Adrenal gland (tissue), 12 donors: ENCODE data around the gene ZBTB7C. TPM values are rescaled to one million over a fixed set of nuclear protein-coding genes. Genes with fewer than 3 reads are reported as not detected.

ENCODE experiments used
- DNase-seq, 7 donors: peaks; one replicate each; pipeline ENCODE4 v3.0.0-alpha.2; 2019 to 2020
- H3K27ac ChIP-seq, 5 donors: fragments of 200-600 bp; sonication (generic) in 4 of 5; 1 replicate in 3 of 5; 2 replicates in 2 of 5; pipeline versions ENCODE4 v1.5.1 to v1.8.0; 2016 to 2020; ENCODE audit warnings: mild to moderate bottlenecking in 1 of 5
- H3K27me3 ChIP-seq: fragments of 200-600 bp; 2 replicates; pipeline ENCODE4 v1.8.0; 2021
- H3K36me3 ChIP-seq, 2 donors: fragments of 200-600 bp; replicated peaks in 1 of 2; 1 replicate in 1 of 2; 2 replicates in 1 of 2; pipeline versions ENCODE4 v1.5.1 to v1.8.0; 2018 to 2022
- H3K4me1 ChIP-seq, 2 donors: fragments of 200-600 bp; replicated peaks in 1 of 2; 1 replicate in 1 of 2; 2 replicates in 1 of 2; pipeline versions ENCODE4 v1.5.1 to v1.8.0; 2018 to 2021
- H3K4me3 ChIP-seq, 4 donors: fragments of 200-600 bp; sonication (generic) in 3 of 4; one replicate each; pipeline ENCODE4 v1.5.1; 2016 to 2018
- H3K9me3 ChIP-seq, 3 donors: fragments of 200-600 bp; sonication (generic) in 1 of 3; replicated peaks in 1 of 3; 1 replicate in 2 of 3; 2 replicates in 1 of 3; pipeline versions ENCODE4 v1.5.1 to v1.8.0; 2016 to 2021
- POLR2A ChIP-seq, 2 donors: fragments of 450-650 bp; IDR thresholded peaks; one replicate each; pipeline ENCODE4 v1.6.1; 2017; ENCODE audit warnings: antibody characterized with exemption in 2 of 2, mild to moderate bottlenecking in 2 of 2, moderate library complexity in 1 of 2
- WGBS, 4 donors: extraction: QIAGEN DNeasy Blood & Tissue Kit in 2 of 4; methylation state at CpG; one replicate each; pipeline versions ENCODE4 v1.1.5 to v1.1.7; 2013 to 2017; 5-methylcytosine and 5-hydroxymethylcytosine counted together
- intact Hi-C, 2 donors: fragments of 100-400 bp; cut with DNase I; formaldehyde crosslinking; loops; one replicate each; pipeline versions ENCODE4 v1.14.1 to v1.15.0; 2022 to 2023
- polyA plus RNA-seq, 3 donors: library from polyadenylated mRNA; stranded (reverse); fragments of 200-250 nt in 2 of 3; fragments of 350-450 nt in 1 of 3; fragmentation: Illumina TruSeq in 1 of 3; extraction: RNeasy Lipid Tissue Mini Kit (QIAGEN cat#74804) in 1 of 3; gene quantifications; one replicate each; pipeline ENCODE4 v1.2.3, GENCODE V29; 2013 to 2014
- total RNA-seq, 9 donors: library from RNA; depleted of rRNA in 4 of 9; stranded (reverse); fragments of >200 nt in 4 of 9; fragments of 120-200 nt in 1 of 9; fragmentation: NEBNext Ultra II Directional in 1 of 9; extraction: Animal tissue kit (Norgen Biotek cat#: 25700) in 1 of 9; gene quantifications; one replicate each; pipeline versions ENCODE4 v1.1.0 to v1.2.4, GENCODE V29; 2013 to 2023
- TF ChIP-seq, protein P1 (sequence below), 6 experiments: fragments of 450-650 bp in 4 of 6; fragments of 200-600 bp in 2 of 6; sonication (generic) in 1 of 6; IDR thresholded peaks; 1 replicate in 5 of 6; 2 replicates in 1 of 6; pipeline versions ENCODE4 v1.5.1 to v1.8.0; 2016 to 2021; ENCODE audit warnings: antibody characterized with exemption in 6 of 6, mild to moderate bottlenecking in 2 of 6, moderate library complexity in 1 of 6
- donor health status: healthy with polysubstance abuse.
- donor health status: Bipolar disorder and iron deficiency.
- donor health status: DM: yes; HTN: yes; CAD: no.
- donor health status: DM: no; HTN: no; CAD: no.
- donor health status: DM: no; HTN: no; CAD: no.
- donor health status: DM: yes; HTN: yes; CAD: no.

Gene ZBTB7C
- total and polyA plus RNA-seq, 12 donors = 5.2 to 42.8 (median 26.8) TPM

DNA sequence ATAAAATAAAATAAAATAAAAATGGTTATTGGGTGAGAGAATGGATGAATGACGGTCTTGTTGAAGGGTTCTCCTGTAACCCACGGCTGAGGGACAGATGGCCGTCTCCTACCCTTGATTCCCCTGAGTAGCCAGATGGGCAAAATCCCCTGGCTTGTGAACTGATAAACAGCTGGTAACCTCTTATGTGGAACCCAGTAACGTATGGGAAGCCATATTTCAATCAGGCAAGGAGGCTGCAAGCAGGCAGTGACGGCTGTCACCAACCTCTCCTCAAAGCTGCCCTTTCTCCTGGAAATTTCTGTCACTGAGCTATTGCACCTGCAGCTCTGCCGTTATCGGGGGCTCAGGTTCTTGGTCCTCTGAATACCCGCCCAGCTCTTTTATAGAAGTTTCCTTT lies 313.5 kb downstream of the ZBTB7C start:
- 69 to 86% (median 81%) methylated on average over 8 of the region's 8 CpGs for WGBS, 4 donors
- Histone ChIP-seq H3K27ac (no peak overlapping the region), H3K4me1 (no peaks in the 10 kb centered on the region), H3K27me3 (no peaks in the 10 kb centered on the region), H3K36me3 (no peaks in the 10 kb centered on the region), H3K4me3 (no peak overlapping the region), H3K9me3 (no peaks in the 10 kb centered on the region)
- TF ChIP-seq POLR2A (IDR thresholded peaks at IDR 0.05) = no peak
- TF ChIP-seq, protein P1, sequence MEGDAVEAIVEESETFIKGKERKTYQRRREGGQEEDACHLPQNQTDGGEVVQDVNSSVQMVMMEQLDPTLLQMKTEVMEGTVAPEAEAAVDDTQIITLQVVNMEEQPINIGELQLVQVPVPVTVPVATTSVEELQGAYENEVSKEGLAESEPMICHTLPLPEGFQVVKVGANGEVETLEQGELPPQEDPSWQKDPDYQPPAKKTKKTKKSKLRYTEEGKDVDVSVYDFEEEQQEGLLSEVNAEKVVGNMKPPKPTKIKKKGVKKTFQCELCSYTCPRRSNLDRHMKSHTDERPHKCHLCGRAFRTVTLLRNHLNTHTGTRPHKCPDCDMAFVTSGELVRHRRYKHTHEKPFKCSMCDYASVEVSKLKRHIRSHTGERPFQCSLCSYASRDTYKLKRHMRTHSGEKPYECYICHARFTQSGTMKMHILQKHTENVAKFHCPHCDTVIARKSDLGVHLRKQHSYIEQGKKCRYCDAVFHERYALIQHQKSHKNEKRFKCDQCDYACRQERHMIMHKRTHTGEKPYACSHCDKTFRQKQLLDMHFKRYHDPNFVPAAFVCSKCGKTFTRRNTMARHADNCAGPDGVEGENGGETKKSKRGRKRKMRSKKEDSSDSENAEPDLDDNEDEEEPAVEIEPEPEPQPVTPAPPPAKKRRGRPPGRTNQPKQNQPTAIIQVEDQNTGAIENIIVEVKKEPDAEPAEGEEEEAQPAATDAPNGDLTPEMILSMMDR (IDR thresholded peaks at IDR 0.05) = no peak
- intact Hi-C loops = loop anchor here in 1 of 2 donors (10.0 kb wide), 1 partner anchor 329 kb away; no protein-coding TSS in a partner anchor
- DNase-seq = no peak

DNA sequence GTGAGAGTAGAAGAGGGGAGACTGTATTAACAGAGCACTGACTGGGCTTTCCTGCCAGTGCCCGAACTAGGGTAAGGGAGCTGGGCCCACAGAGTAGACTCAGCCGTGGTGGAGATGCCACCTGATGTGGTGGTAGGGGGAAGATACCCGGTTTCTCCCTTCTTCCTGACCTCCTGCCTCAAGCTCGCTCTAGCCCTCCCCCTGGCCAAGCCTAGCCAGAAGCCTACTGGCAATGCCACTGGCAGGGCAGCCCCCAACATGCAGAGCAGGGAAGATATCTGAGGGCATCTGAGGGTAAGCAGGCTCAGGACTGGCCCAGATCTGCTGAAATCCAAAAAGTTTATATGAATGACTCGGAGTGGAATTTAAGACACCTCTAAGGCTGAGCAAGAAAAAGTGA lies 316.1 kb downstream of the ZBTB7C start:
- no peak for DNase-seq
- H3K27me3 ChIP-seq = no peaks in the 10 kb centered on the region
- no peaks in the 10 kb centered on the region for H3K36me3 ChIP-seq
- 89 to 95% (median 92%) methylated on average over 5 of the region's 5 CpGs for whole genome bisulfite sequencing, 4 donors
- no peaks in the 10 kb centered on the region for H3K4me1 ChIP-seq
- no peak overlapping the region for H3K27ac ChIP-seq
- H3K4me3 ChIP-seq = no peak overlapping the region
- TF ChIP-seq, protein P1 (IDR thresholded peaks at IDR 0.05) = no peak
- TF ChIP-seq POLR2A (IDR thresholded peaks at IDR 0.05) = no peak
- no peaks in the 10 kb centered on the region for H3K9me3 ChIP-seq
- intact Hi-C loops = loop anchor here in 1 of 2 donors (10.0 kb wide), 1 partner anchor 332 kb away; no protein-coding TSS in a partner anchor

DNA sequence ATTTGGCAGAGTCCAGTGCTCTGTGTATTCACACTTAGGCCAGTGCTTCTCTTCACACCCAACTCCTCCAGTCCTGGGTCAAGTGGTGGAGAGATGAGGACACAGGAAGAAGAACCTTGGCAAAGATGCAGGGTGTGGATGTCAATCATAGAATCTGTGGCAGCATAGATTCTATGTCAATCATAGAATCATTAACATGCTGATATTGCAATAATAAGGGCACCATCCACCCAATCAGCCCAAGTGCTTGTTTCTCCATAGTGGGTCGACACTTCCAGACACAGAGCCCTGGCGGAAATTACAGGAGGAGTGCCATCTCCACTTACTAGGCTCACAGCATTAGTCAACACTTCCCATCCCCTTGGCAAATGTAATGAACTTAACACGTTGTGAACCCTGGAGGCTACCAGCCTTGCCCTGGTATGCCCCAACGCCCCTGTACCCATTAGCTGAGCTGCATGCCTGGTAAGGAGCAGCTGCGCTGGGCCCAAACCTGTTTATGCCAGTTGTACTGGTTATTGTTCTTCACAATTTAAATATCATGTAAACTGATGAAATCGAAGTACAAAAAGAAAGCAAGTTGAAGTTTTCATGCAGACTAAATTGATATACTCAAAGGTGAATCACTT lies 317.2 kb downstream of the ZBTB7C start:
- WGBS, 4 donors = 80 to 97% (median 94%) methylated on average over 6 of the region's 6 CpGs
- no peak for DNase-seq
- H3K27me3 ChIP-seq = no peaks in the 10 kb centered on the region

DNA sequence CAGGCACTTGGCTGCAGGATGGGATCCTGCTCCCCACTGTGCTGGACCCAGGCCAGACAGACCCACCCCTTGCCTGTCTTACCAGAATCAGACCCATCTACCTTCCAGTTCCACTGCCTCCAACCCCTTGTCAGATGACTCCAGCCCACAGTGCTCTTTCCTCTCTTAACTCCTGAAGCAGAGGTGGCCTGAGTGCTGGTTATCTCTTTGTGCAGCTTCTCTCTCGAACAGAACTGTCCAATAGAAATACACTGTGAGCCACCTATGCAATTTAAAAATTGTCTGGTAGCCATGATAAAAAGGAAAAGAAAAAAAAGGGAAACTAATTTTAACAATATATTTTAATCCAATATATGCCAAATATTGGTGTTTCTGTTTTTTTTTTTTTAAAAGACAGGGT lies 318.5 kb downstream of the ZBTB7C start:
- Histone ChIP-seq H3K4me3 (no peak overlapping the region), H3K4me1 (peaks cover 0 to 5% of the 10 kb centered on the region in 2 donors), H3K27ac (no peak overlapping the region), H3K27me3 (no peaks in the 10 kb centered on the region), H3K9me3 (no peaks in the 10 kb centered on the region), H3K36me3 (no peaks in the 10 kb centered on the region)
- intact Hi-C loops = loop anchor here in 1 of 2 donors (10.0 kb wide), 1 partner anchor 334 kb away; no protein-coding TSS in a partner anchor
- TF ChIP-seq, protein P1 (IDR thresholded peaks at IDR 0.05) = no peak
- no peak for TF ChIP-seq POLR2A (IDR thresholded peaks at IDR 0.05)
- WGBS, 4 donors = 87 to 100% (median 90%) methylated on average over 1 of the region's 1 CpG
- no peak for DNase-seq

More for the DNA sequence above, 317.2 kb downstream of the ZBTB7C start:
- H3K27ac ChIP-seq = no peak overlapping the region
- no peaks in the 10 kb centered on the region for H3K9me3 ChIP-seq
- H3K4me3 ChIP-seq = no peak overlapping the region
- no peak for TF ChIP-seq POLR2A (IDR thresholded peaks at IDR 0.05)
- TF ChIP-seq, protein P1 (IDR thresholded peaks at IDR 0.05) = no peak
- intact Hi-C loops = loop anchor here in 1 of 2 donors (10.0 kb wide), 1 partner anchor 333 kb away; no protein-coding TSS in a partner anchor
- H3K36me3 ChIP-seq = no peaks in the 10 kb centered on the region
- H3K4me1 ChIP-seq = no peaks in the 10 kb centered on the region
